ENCODE results near the gene LDLRAD4.

The LDLRAD4 gene

DNA sequence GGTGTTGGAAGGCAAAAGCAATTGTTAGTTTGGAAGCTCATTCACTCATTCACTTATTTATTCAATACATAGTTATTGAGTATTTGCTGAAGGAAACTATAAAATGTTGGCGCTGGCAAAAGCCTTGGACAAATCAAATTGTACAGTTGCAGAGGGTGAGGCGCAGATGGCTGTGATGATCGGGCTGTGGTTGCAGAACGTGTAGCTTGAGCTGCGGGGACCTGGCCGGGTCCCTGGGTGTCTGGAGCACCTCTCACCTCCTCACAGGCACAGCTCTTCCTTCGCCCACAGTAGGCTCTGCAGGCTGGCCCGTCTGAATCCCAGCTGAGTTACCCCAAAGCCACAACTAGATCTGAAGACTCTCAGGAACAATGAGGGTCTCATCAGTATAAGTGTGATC, 72.7 kb downstream of the LDLRAD4 start:
- 98% methylated on average over 5 of the region's 8 CpGs for WGBS (ENCODE audit: insufficient coverage)
- H3K36me3 ChIP-seq (ENCODE audit: control insufficient read depth in 4 of 4, insufficient read depth in 4 of 4, low read length in 3 of 4), result peaks cover 0 to 3% (median 1%) of the 10 kb centered on the region in 4 experiments
- ChIA-PET POLR2A (no interaction called here), CTCF (interaction anchor here (0.9 kb wide), 1 partner anchor 221 kb away, joined by 3 read pairs; no protein-coding TSS in a partner anchor)
- no peak overlapping the region for H3K27ac ChIP-seq (ENCODE audit: insufficient read depth in 1 of 2, low read depth in 1 of 2, low read length in 2 of 2, poor library complexity in 1 of 2, severe bottlenecking in 2 of 2)
- no peaks in the 10 kb centered on the region for H3K27me3 ChIP-seq (replicated peaks in 2 of 5; ENCODE audit: control insufficient read depth in 4 of 5, insufficient read depth in 5 of 5, low read length in 4 of 5)
- no peaks in the 10 kb centered on the region for H3K4me1 ChIP-seq (ENCODE audit: control extremely low read depth in 1 of 4, control insufficient read depth in 4 of 4, insufficient read depth in 4 of 4, low read length in 3 of 4)
- DNase-seq, result no peak
- no peak overlapping the region for H3K4me3 ChIP-seq (ENCODE audit: control insufficient read depth in 1 of 7, extremely low read depth in 1 of 7, insufficient read depth in 4 of 7, low read depth in 2 of 7, low read length in 6 of 7)
- H3K9me3 ChIP-seq (ENCODE audit: control extremely low read depth in 1 of 5, control insufficient read depth in 4 of 5, insufficient read depth in 2 of 5, low read depth in 1 of 5, low read length in 4 of 5), result no peaks in the 10 kb centered on the region

- no peaks in the 10 kb centered on the region for H3K27me3 ChIP-seq (replicated peaks in 2 of 5; ENCODE audit: control insufficient read depth in 4 of 5, insufficient read depth in 5 of 5, low read length in 4 of 5)
- H3K4me1 ChIP-seq (ENCODE audit: control extremely low read depth in 1 of 4, control insufficient read depth in 4 of 4, insufficient read depth in 4 of 4, low read length in 3 of 4), result no peaks in the 10 kb centered on the region
- H3K36me3 ChIP-seq (ENCODE audit: control insufficient read depth in 4 of 4, insufficient read depth in 4 of 4, low read length in 3 of 4), result peaks cover 0 to 3% (median 1%) of the 10 kb centered on the region in 4 experiments
- no peak for DNase-seq
- POLR2A ChIA-PET, result no interaction called here
- H3K9me3 ChIP-seq (ENCODE audit: control extremely low read depth in 1 of 5, control insufficient read depth in 4 of 5, insufficient read depth in 2 of 5, low read depth in 1 of 5, low read length in 4 of 5), result no peaks in the 10 kb centered on the region
- CTCF ChIA-PET, result no interaction called here
- no peak overlapping the region for H3K27ac ChIP-seq (ENCODE audit: insufficient read depth in 1 of 2, low read depth in 1 of 2, low read length in 2 of 2, poor library complexity in 1 of 2, severe bottlenecking in 2 of 2)
- H3K4me3 ChIP-seq (ENCODE audit: control insufficient read depth in 1 of 7, extremely low read depth in 1 of 7, insufficient read depth in 4 of 7, low read depth in 2 of 7, low read length in 6 of 7), result no peak overlapping the region
- 100% methylated on average over 3 of the region's 7 CpGs for WGBS (ENCODE audit: insufficient coverage)
Measured at GRCh38 chr18:13291745-13292447, 73.3 kb downstream of the LDLRAD4 start.

DNA sequence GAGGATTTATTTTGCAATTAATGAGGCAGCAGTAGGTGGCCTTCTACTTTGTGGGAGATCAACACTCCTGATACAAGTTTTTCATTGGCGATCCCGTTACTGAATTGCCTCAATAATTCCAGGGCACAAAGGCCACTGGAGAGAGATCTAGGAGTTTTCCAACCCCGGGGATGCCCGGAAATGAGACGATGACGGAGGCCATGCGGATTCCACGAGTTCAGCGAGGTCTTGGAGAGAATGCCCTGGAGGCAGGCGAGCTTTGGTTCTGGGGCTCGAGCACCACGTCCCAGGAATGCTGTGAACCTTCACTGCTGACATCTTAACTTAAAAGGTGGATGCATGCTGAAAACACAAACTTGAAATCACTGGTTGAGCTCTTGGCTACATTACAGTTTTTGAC, 74.2 kb downstream of the LDLRAD4 start:
- DNase-seq, result no peak
- Histone ChIP-seq H3K36me3 (ENCODE audit: control insufficient read depth in 4 of 4, insufficient read depth in 4 of 4, low read length in 3 of 4) (peaks cover 0 to 3% (median 1%) of the 10 kb centered on the region in 4 experiments), H3K4me1 (ENCODE audit: control extremely low read depth in 1 of 4, control insufficient read depth in 4 of 4, insufficient read depth in 4 of 4, low read length in 3 of 4) (no peaks in the 10 kb centered on the region), H3K9me3 (ENCODE audit: control extremely low read depth in 1 of 5, control insufficient read depth in 4 of 5, insufficient read depth in 2 of 5, low read depth in 1 of 5, low read length in 4 of 5) (no peaks in the 10 kb centered on the region), H3K4me3 (ENCODE audit: control insufficient read depth in 1 of 7, extremely low read depth in 1 of 7, insufficient read depth in 4 of 7, low read depth in 2 of 7, low read length in 6 of 7) (no peak overlapping the region), H3K27me3 (replicated peaks in 2 of 5; ENCODE audit: control insufficient read depth in 4 of 5, insufficient read depth in 5 of 5, low read length in 4 of 5) (no peaks in the 10 kb centered on the region), H3K27ac (ENCODE audit: insufficient read depth in 1 of 2, low read depth in 1 of 2, low read length in 2 of 2, poor library complexity in 1 of 2, severe bottlenecking in 2 of 2) (no peak overlapping the region)
- over 99% methylated on average over 12 of the region's 12 CpGs for WGBS (ENCODE audit: insufficient coverage)
- POLR2A ChIA-PET, result no interaction called here
- CTCF ChIA-PET, result no interaction called here

GRCh38 chr18:13294309-13294708, 75.7 kb downstream of the LDLRAD4 start:
- Histone ChIP-seq H3K36me3 (ENCODE audit: control insufficient read depth in 4 of 4, insufficient read depth in 4 of 4, low read length in 3 of 4) (peaks cover 0 to 3% (median 1%) of the 10 kb centered on the region in 4 experiments), H3K4me3 (ENCODE audit: control insufficient read depth in 1 of 7, extremely low read depth in 1 of 7, insufficient read depth in 4 of 7, low read depth in 2 of 7, low read length in 6 of 7) (no peak overlapping the region), H3K27ac (ENCODE audit: insufficient read depth in 1 of 2, low read depth in 1 of 2, low read length in 2 of 2, poor library complexity in 1 of 2, severe bottlenecking in 2 of 2) (no peak overlapping the region), H3K9me3 (ENCODE audit: control extremely low read depth in 1 of 5, control insufficient read depth in 4 of 5, insufficient read depth in 2 of 5, low read depth in 1 of 5, low read length in 4 of 5) (no peaks in the 10 kb centered on the region), H3K27me3 (replicated peaks in 2 of 5; ENCODE audit: control insufficient read depth in 4 of 5, insufficient read depth in 5 of 5, low read length in 4 of 5) (no peaks in the 10 kb centered on the region), H3K4me1 (ENCODE audit: control extremely low read depth in 1 of 4, control insufficient read depth in 4 of 4, insufficient read depth in 4 of 4, low read length in 3 of 4) (no peaks in the 10 kb centered on the region)
- DNase-seq, result no peak
- ChIA-PET POLR2A (no interaction called here), CTCF (no interaction called here)
- WGBS (ENCODE audit: insufficient coverage), result 98% methylated on average over 7 of the region's 14 CpGs

- Histone ChIP-seq H3K27ac (ENCODE audit: insufficient read depth in 1 of 2, low read depth in 1 of 2, low read length in 2 of 2, poor library complexity in 1 of 2, severe bottlenecking in 2 of 2) (no peak overlapping the region), H3K36me3 (ENCODE audit: control insufficient read depth in 4 of 4, insufficient read depth in 4 of 4, low read length in 3 of 4) (peaks cover 0 to 2% (median 0%) of the 10 kb centered on the region in 4 experiments), H3K9me3 (ENCODE audit: control extremely low read depth in 1 of 5, control insufficient read depth in 4 of 5, insufficient read depth in 2 of 5, low read depth in 1 of 5, low read length in 4 of 5) (no peaks in the 10 kb centered on the region), H3K27me3 (replicated peaks in 2 of 5; ENCODE audit: control insufficient read depth in 4 of 5, insufficient read depth in 5 of 5, low read length in 4 of 5) (no peaks in the 10 kb centered on the region), H3K4me3 (ENCODE audit: control insufficient read depth in 1 of 7, extremely low read depth in 1 of 7, insufficient read depth in 4 of 7, low read depth in 2 of 7, low read length in 6 of 7) (no peak overlapping the region), H3K4me1 (ENCODE audit: control extremely low read depth in 1 of 4, control insufficient read depth in 4 of 4, insufficient read depth in 4 of 4, low read length in 3 of 4) (peaks cover 0 to 2% (median 0%) of the 10 kb centered on the region in 4 experiments)
- ChIA-PET CTCF (no interaction called here), POLR2A (no interaction called here)
- DNase-seq, result no peak
- 96% methylated on average over 16 of the region's 16 CpGs for WGBS (ENCODE audit: insufficient coverage)
Measured at GRCh38 chr18:13295894-13296293, 77.3 kb downstream of the LDLRAD4 start.

GRCh38 chr18:13296867-13297574, 78.5 kb downstream of the LDLRAD4 start:
- H3K36me3 ChIP-seq (ENCODE audit: control insufficient read depth in 4 of 4, insufficient read depth in 4 of 4, low read length in 3 of 4), result peaks cover 0 to 2% (median 0%) of the 10 kb centered on the region in 4 experiments
- WGBS (ENCODE audit: insufficient coverage), result 80% methylated on average over 9 of the region's 15 CpGs
- ChIA-PET POLR2A (no interaction called here), CTCF (interaction anchor here (1.7 kb wide), 1 partner anchor 23 kb away, joined by 5 read pairs; no protein-coding TSS in a partner anchor)
- no peak for DNase-seq
- peaks cover 0 to 8% (median 3%) of the 10 kb centered on the region in 4 experiments for H3K4me1 ChIP-seq (ENCODE audit: control extremely low read depth in 1 of 4, control insufficient read depth in 4 of 4, insufficient read depth in 4 of 4, low read length in 3 of 4)
- no peaks in the 10 kb centered on the region for H3K27me3 ChIP-seq (replicated peaks in 2 of 5; ENCODE audit: control insufficient read depth in 4 of 5, insufficient read depth in 5 of 5, low read length in 4 of 5)
- no peak overlapping the region for H3K4me3 ChIP-seq (ENCODE audit: control insufficient read depth in 1 of 7, extremely low read depth in 1 of 7, insufficient read depth in 4 of 7, low read depth in 2 of 7, low read length in 6 of 7)
- no peak overlapping the region for H3K27ac ChIP-seq (ENCODE audit: insufficient read depth in 1 of 2, low read depth in 1 of 2, low read length in 2 of 2, poor library complexity in 1 of 2, severe bottlenecking in 2 of 2)
- H3K9me3 ChIP-seq (ENCODE audit: control extremely low read depth in 1 of 5, control insufficient read depth in 4 of 5, insufficient read depth in 2 of 5, low read depth in 1 of 5, low read length in 4 of 5), result no peaks in the 10 kb centered on the region

DNA sequence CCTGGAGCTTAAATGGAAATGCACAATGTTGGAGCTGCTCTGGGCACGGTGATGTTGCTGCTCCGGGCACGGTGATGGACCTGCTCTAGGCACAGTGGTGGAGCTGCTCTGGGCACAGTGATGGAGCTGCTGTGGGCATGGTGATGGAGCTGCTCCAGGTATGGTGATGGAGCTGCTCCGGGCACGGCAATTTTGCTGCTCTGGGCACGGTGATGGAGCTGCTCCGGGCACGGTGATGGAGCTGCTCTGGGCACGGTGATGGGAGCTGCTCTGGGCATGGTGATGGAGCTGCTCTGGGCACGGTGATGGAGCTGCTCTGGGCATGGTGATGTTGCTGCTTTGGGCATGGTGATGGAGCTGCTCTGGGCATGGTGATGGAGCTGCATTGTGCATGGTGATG, 79.7 kb downstream of the LDLRAD4 start:
- H3K27ac ChIP-seq (ENCODE audit: insufficient read depth in 1 of 2, low read depth in 1 of 2, low read length in 2 of 2, poor library complexity in 1 of 2, severe bottlenecking in 2 of 2), result no peak overlapping the region
- ChIA-PET POLR2A (no interaction called here), CTCF (interaction anchor here (0.8 to 1.7 kb wide), 4 partner anchors 12 to 82 kb away, joined by 3 to 7 read pairs (median 4); no protein-coding TSS in a partner anchor)
- H3K4me3 ChIP-seq (ENCODE audit: control insufficient read depth in 1 of 7, extremely low read depth in 1 of 7, insufficient read depth in 4 of 7, low read depth in 2 of 7, low read length in 6 of 7), result no peak overlapping the region
- H3K27me3 ChIP-seq (replicated peaks in 2 of 5; ENCODE audit: control insufficient read depth in 4 of 5, insufficient read depth in 5 of 5, low read length in 4 of 5), result no peaks in the 10 kb centered on the region
- H3K36me3 ChIP-seq (ENCODE audit: control insufficient read depth in 4 of 4, insufficient read depth in 4 of 4, low read length in 3 of 4), result no peaks in the 10 kb centered on the region
- DNase-seq, result no peak
- H3K9me3 ChIP-seq (ENCODE audit: control extremely low read depth in 1 of 5, control insufficient read depth in 4 of 5, insufficient read depth in 2 of 5, low read depth in 1 of 5, low read length in 4 of 5), result no peaks in the 10 kb centered on the region
- peaks cover 2 to 20% (median 15%) of the 10 kb centered on the region in 4 experiments for H3K4me1 ChIP-seq (ENCODE audit: control extremely low read depth in 1 of 4, control insufficient read depth in 4 of 4, insufficient read depth in 4 of 4, low read length in 3 of 4)
- 97% methylated on average over 10 of the region's 10 CpGs for WGBS (ENCODE audit: insufficient coverage)
